HG02973 (cell line): ENCODE results near the gene ATP6V0C.
"Not testable (repeated sequence)": the region's sequence is repeated elsewhere in the genome, so short reads cannot be mapped to it uniquely, and the experiment has no call there.

Experiments
- ATAC-seq: cut with Tn5 transposase; IDR thresholded peaks from one replicate; pipeline ENCODE4 v1.9.1; 2021; ENCODE audit warnings: moderate library complexity; ENCODE audit not compliant: unreplicated experiment

The ATP6V0C gene

GRCh38 chr16:2474877-2475412 lies 38.8 kb upstream of the ATP6V0C start, which contains the start of gene TBC1D24:
Gene TBC1D24, plus strand, starts transcription at chr16:2475127. Its CDS starts 21,022 bp downstream, at chr16:2496149.
- peak; percentile 41 for ATAC-seq

- ATAC-seq = no peak
Measured at GRCh38 chr16:2475413-2476344, 38.1 kb upstream of the ATP6V0C start.

- ATAC-seq = no peak
Measured at GRCh38 chr16:2476345-2476720, 37.4 kb upstream of the ATP6V0C start.

GRCh38 chr16:2476741-2477140 lies 37.0 kb upstream of the ATP6V0C start:
- no peak for ATAC-seq

- ATAC-seq = no peak
Measured at GRCh38 chr16:2477327-2477726, 36.4 kb upstream of the ATP6V0C start.

- no peak for ATAC-seq
Measured at GRCh38 chr16:2478279-2478678, 35.5 kb upstream of the ATP6V0C start.

GRCh38 chr16:2479996-2480395 lies 33.8 kb upstream of the ATP6V0C start:
- ATAC-seq = not testable (repeated sequence)

GRCh38 chr16:2480948-2481347 lies 32.8 kb upstream of the ATP6V0C start:
- ATAC-seq = no peak

GRCh38 chr16:2481676-2482075 lies 32.1 kb upstream of the ATP6V0C start:
- no peak for ATAC-seq

- ATAC-seq = no peak
Measured at GRCh38 chr16:2482249-2482648, 31.5 kb upstream of the ATP6V0C start.

- no peak for ATAC-seq
Measured at GRCh38 chr16:2482708-2483534, 30.8 kb upstream of the ATP6V0C start.

GRCh38 chr16:2483939-2484897 lies 29.5 kb upstream of the ATP6V0C start:
- ATAC-seq = no peak

GRCh38 chr16:2484898-2485508 lies 28.7 kb upstream of the ATP6V0C start:
- ATAC-seq = no peak

GRCh38 chr16:2485811-2486507 lies 27.8 kb upstream of the ATP6V0C start:
- no peak for ATAC-seq

GRCh38 chr16:2486645-2487516 lies 26.9 kb upstream of the ATP6V0C start:
- no peak for ATAC-seq

GRCh38 chr16:2487517-2487842 lies 26.3 kb upstream of the ATP6V0C start:
- ATAC-seq = no peak

- no peak for ATAC-seq
Measured at GRCh38 chr16:2487903-2488531, 25.7 kb upstream of the ATP6V0C start.

GRCh38 chr16:2489581-2489980 lies 24.2 kb upstream of the ATP6V0C start:
- no peak for ATAC-seq
